ENCODE measurements around the gene CALHM2. TPM values are rescaled to one million over a fixed set of nuclear protein-coding genes. Genes with fewer than 3 reads are reported as not detected.

The CALHM2 gene
- total and polyA plus RNA-seq, 2 of the 4 experiments (the other 2 are of a cell fraction), result 2.5 to 7.9 TPM

DNA sequence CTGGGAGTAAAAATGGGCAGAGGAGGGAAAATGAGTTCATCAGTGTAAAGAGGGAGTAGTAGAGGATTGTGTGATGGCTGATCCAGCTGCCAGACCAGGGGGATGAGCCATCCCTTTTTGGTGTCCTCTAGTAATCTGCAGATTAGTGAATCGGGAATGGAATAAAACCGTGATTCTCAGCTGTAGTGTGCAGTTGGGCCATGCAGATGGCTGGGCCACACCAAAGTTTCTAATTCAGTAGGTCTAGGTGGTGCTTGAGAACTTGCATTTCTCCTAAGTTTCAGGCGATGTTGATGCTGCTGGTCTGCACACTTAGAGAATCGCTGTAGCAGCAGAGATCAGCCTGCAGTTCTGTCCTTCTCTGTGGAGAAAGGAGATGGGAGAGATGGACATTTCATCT lies 33.1 kb downstream of the CALHM2 start:
- no peaks in the 10 kb centered on the region for H4K20me1 ChIP-seq (ENCODE audit: insufficient read depth, low read length)
- no peak overlapping the region for H2BK5ac ChIP-seq (ENCODE audit: low read depth, low read length, poor library complexity, severe bottlenecking)
- ATAC-seq (ENCODE audit: low read depth), result no peak
- H2AK9ac ChIP-seq (replicated peaks; ENCODE audit: low read depth, low read length, poor library complexity), result no peak overlapping the region
- no peak overlapping the region for H4K5ac ChIP-seq (ENCODE audit: low read depth, low read length)
- intact Hi-C loops (cut with micrococcal nuclease) (loop anchor here (5.0 kb wide), 1 partner anchor 173 kb away; no protein-coding TSS in a partner anchor), dilution Hi-C loops (cut with HindIII; ENCODE audit: low sequenced_read_pairs, unreplicated experiment) (no loop called here), in situ Hi-C loops (cut with MboI; ENCODE audit: low sequenced_read_pairs) (loop anchor here (5.0 kb wide), 1 partner anchor 68 kb away; no protein-coding TSS in a partner anchor)
- no TSS peak for BruUV-seq (replicated peaks)
- H3K9me1 ChIP-seq (ENCODE audit: insufficient read depth, low read length), result no peaks in the 10 kb centered on the region
- no peaks in the 10 kb centered on the region for H3K9me3 ChIP-seq (ENCODE audit: control insufficient read depth, insufficient read depth, low read length)
- H2AFZ ChIP-seq (replicated peaks; ENCODE audit: low read length, poor library complexity), result no peak overlapping the region
- no peak overlapping the region for H3K27ac ChIP-seq (ENCODE audit: insufficient read depth, low read length)
- whole genome bisulfite sequencing, 2 experiments (ENCODE audit: extremely low coverage in 2 of 2, insufficient read length in 1 of 2), result 100% methylated on average over 2 of the region's 4 CpGs; no CpG with 5 or more reads in 1 of the 2 experiments
- POLR2A ChIA-PET (ENCODE audit: unreplicated experiment), result no interaction called here
- no peak overlapping the region for H4K8ac ChIP-seq (ENCODE audit: low read depth in 2 of 2, low read length in 2 of 2)
- H3K27me3 ChIP-seq (ENCODE audit: control insufficient read depth, insufficient read depth, low read length), result no peaks in the 10 kb centered on the region
- H3K14ac ChIP-seq (replicated peaks; ENCODE audit: low read depth, low read length), result no peak overlapping the region
- H3K56ac ChIP-seq (ENCODE audit: extremely low read depth, insufficient read depth, low read length), result no peak overlapping the region
- H2BK15ac ChIP-seq (ENCODE audit: low read depth, low read length), result no peak overlapping the region
- H3K4me3 ChIP-seq (ENCODE audit: insufficient read depth, low read depth, low read length), result no peak overlapping the region
- CTCF ChIA-PET, result interaction anchor here (0.8 kb wide), 1 partner anchor 10 kb away, joined by 3 read pairs; no protein-coding TSS in a partner anchor
- H4K91ac ChIP-seq (ENCODE audit: insufficient read depth, low read depth, low read length), result no peak overlapping the region
- H3K79me1 ChIP-seq (ENCODE audit: low read depth in 1 of 2, low read length in 2 of 2), result peaks cover 3 to 8% of the 10 kb centered on the region in 2 experiments; a peak in 1 of 4 replicates
- no peaks in the 10 kb centered on the region for H3K4me1 ChIP-seq (ENCODE audit: control insufficient read depth, insufficient read depth, low read length)
- H3K9ac ChIP-seq (ENCODE audit: low read depth, low read length), result no peak overlapping the region
- peaks cover 70% of the 10 kb centered on the region for H3K36me3 ChIP-seq (ENCODE audit: control insufficient read depth, insufficient read depth, low read length)
- TF ChIP-seq NFE2L2 (IDR thresholded peaks at IDR 0.05; ENCODE audit: low read depth, low read length) (no peak), RFX5 (IDR thresholded peaks at IDR 0.05; ENCODE audit: low read depth, low read length) (no peak)
- no peak overlapping the region for H3K18ac ChIP-seq (ENCODE audit: low read depth, low read length)
- no peak overlapping the region for H3K23ac ChIP-seq (ENCODE audit: low read depth, low read length)
- no peak overlapping the region for H2BK20ac ChIP-seq (ENCODE audit: low read depth, low read length)
- no peak overlapping the region for H2AK5ac ChIP-seq (ENCODE audit: low read depth, low read length)
- no peak overlapping the region for H3K4ac ChIP-seq (ENCODE audit: low read depth, low read length)
- H3K4me2 ChIP-seq (ENCODE audit: low read depth, low read length), result no peak overlapping the region
- DNase-seq, result no peak
- H2BK120ac ChIP-seq (ENCODE audit: low read depth, low read length), result no peak overlapping the region
